GM21381 (cell line): ENCODE results near the gene GNB1L.
"Not testable (repeated sequence)": the region's sequence is repeated elsewhere in the genome, so short reads cannot be mapped to it uniquely, and the experiment has no call there.

ENCODE experiments used
- ATAC-seq: cut with Tn5 transposase; IDR thresholded peaks from one replicate; pipeline ENCODE4 v1.9.1; 2021; ENCODE audit warnings: mild to moderate bottlenecking, moderate library complexity; ENCODE audit not compliant: unreplicated experiment

The GNB1L gene

GRCh38 chr22:19889951-19890350 is 35.3 kb upstream of the GNB1L start:
- no peak for ATAC-seq

GRCh38 chr22:19888131-19888746 is 33.6 kb upstream of the GNB1L start:
- ATAC-seq: no peak

- no peak for ATAC-seq
These were observed 32.7 kb upstream of the GNB1L start for GRCh38 chr22:19887256-19887985.

GRCh38 chr22:19886605-19887255 is 32.1 kb upstream of the GNB1L start:
- ATAC-seq: no peak

- no peak for ATAC-seq
These were observed 31.3 kb upstream of the GNB1L start for GRCh38 chr22:19885841-19886592.

- ATAC-seq: no peak
These were observed 30.5 kb upstream of the GNB1L start for GRCh38 chr22:19884954-19885751.

- no peak for ATAC-seq
These were observed 29.7 kb upstream of the GNB1L start for GRCh38 chr22:19884161-19884953.

- not testable (repeated sequence) for ATAC-seq
These were observed 28.8 kb upstream of the GNB1L start for GRCh38 chr22:19883446-19883845.

GRCh38 chr22:19882446-19883381 is 28.0 kb upstream of the GNB1L start:
- no peak for ATAC-seq

GRCh38 chr22:19880786-19881569 is 26.3 kb upstream of the GNB1L start:
- ATAC-seq: no peak

GRCh38 chr22:19879992-19880785 is 25.5 kb upstream of the GNB1L start:
- no peak for ATAC-seq

- no peak for ATAC-seq
These were observed 24.9 kb upstream of the GNB1L start for GRCh38 chr22:19879643-19879991.

- no peak for ATAC-seq
These were observed 24.5 kb upstream of the GNB1L start for GRCh38 chr22:19879246-19879570.

- no peak for ATAC-seq
These were observed 24.0 kb upstream of the GNB1L start for GRCh38 chr22:19878461-19879245.

- ATAC-seq: no peak
These were observed 23.1 kb upstream of the GNB1L start for GRCh38 chr22:19877626-19878339.
